Right ventricle myocardium inferior (tissue), 1 donor: ENCODE measurements around the gene CLMN. TPM values are rescaled to one million over a fixed set of nuclear protein-coding genes. Genes with fewer than 3 reads are reported as not detected.
"Not testable (repeated sequence)": the region's sequence is repeated elsewhere in the genome, so short reads cannot be mapped to it uniquely, and the experiment has no call there.

Experiments
- ATAC-seq: fragments of 200-7000 bp; cut with Tn5 transposase; one replicate; pipeline ENCODE4 v1.9.1; 2020; ENCODE audit warnings: mild to moderate bottlenecking, moderate library complexity
- DNase-seq: peaks from one replicate; pipeline ENCODE4 v3.0.0; 2021; ENCODE audit errors: missing footprints
- intact Hi-C: fragments of 100-400 bp; cut with DNase I; formaldehyde crosslinking; loops from one replicate; pipeline ENCODE4 v1.11.0; 2022
- microRNA-seq: library from miRNA; unstranded; fragments of <30 nt; microRNA quantifications from one replicate; pipeline ENCODE4 v1.2.0, GENCODE V29; 2020
- total RNA-seq: library from RNA; stranded (reverse); fragmentation: NEBNext Ultra II Directional; extraction: Animal tissue kit (Norgen Biotek cat#: 25700); gene quantifications from one replicate; pipeline ENCODE4 v1.2.1, GENCODE V29; 2021
- donor health status: DM: no; HTN: yes; CAD: no; lungs with severe emphysema.

The CLMN gene
- total RNA-seq, 1 donor from 2014 or later = 7.6 TPM

DNA sequence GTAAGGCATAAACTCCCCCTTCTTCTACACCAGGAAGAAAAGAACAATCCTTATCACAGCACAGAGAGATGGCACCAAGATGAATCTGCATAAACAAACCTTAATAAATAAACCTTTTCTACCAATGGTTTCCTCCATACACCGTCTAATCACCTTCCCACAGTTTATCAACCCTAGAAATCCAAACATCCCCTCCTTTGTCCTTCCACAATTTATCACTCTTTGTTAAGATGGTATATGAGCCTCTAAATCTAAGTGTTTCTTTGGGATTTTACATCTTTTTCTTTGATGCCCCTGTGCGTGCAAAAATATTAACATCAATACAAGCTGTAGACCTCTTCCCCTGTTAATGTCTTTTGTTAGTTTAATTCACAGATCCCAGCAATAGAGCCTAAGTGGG, 174.9 kb downstream of the CLMN start:
- intact Hi-C loops = no loop called here
- ATAC-seq (no peak), DNase-seq (no peak)

DNA sequence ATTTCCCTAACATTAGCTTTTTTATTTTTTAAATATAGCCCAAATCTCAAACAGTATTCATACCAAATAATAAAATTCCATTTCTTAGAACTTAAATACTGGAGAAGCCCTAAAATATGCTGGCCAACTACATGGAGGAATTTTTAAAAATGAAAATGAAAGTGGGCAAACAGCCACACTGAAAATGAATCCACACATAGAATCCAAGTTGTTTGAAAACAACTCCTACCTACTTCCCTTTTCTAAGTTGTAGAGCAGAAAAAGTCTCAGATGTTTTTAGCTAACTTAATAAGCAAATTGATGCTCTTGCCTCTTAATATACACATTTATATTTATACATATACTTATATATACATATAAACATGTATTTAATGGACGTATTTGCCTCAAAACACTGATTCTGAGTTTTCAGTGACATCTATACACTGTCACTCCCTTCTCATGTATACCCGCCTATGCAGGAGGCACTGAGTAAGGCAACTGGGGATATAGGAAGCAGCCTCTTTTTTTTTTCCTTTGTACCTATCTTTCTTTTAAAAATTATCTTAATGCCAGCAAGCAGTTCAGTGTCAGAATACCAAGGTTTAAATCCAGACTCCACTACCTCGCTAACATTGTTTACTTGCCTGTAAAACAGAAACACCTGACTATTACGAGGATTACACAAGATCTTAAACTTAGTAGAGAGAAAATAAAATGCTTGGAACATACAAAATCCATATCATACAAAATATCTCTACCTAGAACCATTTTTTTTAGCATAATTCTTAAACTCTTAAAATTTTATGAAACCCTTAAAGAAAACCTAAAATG, 175.7 kb downstream of the CLMN start:
- ATAC-seq (no peak), DNase-seq (no peak)
- intact Hi-C loops = no loop called here

DNA sequence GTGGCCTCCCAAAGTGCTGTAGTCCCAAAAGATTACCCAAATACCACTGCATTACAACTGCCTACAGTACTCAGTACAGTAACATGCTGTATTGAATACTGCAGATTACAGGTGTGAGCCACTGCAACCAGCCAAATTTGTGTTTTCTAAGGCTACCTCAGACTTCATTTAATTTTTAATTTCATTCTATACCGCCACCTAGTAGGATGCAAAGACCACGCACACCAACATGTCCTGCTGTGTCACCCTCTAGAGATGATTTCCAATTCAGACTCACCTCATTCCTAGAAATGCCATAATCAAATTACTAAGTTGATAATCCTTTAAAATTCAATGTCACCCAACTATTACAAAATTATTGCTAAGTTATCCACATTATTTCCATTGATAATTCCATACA, 177.5 kb downstream of the CLMN start:
- DNase-seq = no peak
- intact Hi-C loops = no loop called here
- ATAC-seq = no peak

DNA sequence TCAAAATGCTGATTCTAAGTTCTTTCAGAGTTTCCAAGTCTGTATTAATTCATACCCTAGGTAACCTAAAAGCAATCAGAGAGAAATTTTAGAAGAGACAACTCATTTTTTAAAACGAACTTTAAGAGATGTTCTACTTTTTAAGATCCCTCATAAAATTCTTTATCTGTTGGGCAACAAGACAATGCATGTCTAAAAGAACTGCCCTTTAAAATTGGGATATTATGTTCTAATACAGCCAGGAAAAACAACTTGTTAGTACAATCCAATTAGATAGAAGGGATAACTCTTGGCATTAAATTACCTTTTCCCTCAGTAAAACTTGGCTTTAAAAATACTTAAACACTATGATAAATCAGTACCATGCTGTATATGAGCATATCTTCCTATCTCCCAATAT, 178.0 kb downstream of the CLMN start:
- DNase-seq (no peak), ATAC-seq (no peak)
- intact Hi-C loops = no loop called here

DNA sequence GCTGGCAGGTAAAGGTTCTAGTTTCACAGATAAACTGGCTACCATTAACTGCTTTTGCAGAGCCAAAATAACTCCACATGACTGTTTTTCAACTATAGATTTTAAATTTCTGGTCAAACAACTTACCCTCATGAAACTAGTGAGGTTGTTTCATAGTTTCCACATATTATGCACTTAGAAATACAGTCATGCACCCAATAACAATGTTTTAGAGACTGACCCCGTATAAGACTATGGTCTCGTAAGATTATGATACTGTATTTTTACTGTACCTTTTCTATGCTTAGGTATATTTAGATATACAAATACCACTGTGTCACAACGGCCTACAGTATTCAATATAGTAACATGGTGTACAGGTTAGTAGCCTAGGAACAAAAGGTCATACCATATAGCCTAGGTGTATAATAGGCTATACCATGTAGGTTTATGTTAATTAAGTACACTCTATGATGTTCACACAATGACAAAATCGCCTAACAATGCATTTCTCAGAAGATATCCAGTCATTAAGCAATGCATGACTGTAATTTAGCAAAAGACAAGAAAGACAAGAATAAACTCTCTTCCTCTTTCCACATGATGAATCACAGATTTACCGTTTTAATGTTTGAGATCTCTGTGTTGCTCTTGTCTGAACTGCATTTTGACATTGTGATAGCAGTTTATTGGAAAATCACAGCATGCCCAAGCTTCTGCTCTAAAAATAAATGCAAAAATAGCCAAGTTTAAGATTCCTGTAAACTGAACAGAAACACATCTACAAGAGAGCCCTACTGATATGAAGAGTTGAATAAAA, 179.4 kb downstream of the CLMN start:
- ATAC-seq = peak; percentile 14
- intact Hi-C loops = no loop called here

DNA sequence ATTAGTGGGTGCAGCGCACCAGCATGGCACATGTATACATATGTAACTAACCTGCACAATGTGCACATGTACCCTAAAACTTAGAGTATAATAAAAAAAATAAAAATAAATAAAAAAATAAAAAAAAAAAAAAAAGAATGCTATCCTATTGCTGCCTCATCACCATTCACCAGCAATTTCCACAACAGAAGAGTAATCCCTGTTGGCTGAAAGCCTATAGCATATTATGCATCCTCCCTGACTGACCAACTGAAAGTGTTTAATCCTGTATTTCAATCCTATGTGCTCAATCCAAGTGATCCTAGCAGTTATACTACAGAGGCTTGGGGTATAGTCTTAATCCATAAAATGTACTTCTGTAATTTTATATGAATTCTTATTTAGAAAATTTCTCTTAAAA, 180.8 kb downstream of the CLMN start:
- DNase-seq (no peak), ATAC-seq (no peak)
- intact Hi-C loops = no loop called here

More for the DNA sequence above, 179.4 kb downstream of the CLMN start:
- DNase-seq = no peak

DNA sequence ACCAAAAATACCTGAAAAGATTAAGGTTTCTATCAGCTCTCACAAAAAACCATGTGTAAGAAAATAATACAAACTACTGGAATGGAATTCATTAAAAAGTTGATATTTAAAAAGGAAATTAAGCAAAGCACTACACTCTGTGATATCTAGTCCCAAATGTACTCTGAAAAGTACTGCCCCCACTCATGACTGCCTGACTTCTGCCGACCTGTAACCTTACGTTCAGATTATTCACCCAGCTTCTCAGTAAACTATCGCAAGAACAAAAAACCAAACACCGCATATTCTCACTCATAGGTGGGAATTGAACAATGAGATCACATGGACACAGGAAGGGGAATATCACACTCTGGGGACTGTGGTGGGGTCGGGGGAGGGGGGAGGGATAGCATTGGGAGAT, 181.3 kb downstream of the CLMN start:
- DNase-seq = not testable (repeated sequence)

DNA sequence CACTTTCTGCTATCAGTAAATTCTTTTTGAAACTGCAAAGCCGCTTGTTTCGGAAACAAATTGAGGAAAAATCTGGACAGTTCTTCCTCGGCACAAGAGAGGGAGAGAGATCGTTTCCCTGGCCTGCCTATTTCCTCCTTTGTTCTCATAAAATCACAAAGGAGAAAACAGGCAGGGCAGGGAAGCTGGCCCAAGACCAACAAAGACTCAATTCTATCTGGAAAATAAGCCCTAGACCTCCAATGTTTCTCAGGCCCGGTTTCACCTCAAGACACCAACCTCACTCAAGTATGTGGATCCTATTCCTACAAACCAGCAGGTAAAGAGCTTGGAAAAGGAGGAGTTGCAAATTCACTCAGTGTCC, 181.9 kb downstream of the CLMN start:
- DNase-seq (no peak), ATAC-seq (no peak)
- intact Hi-C loops = no loop called here

More for the DNA sequence above, 181.3 kb downstream of the CLMN start:
- ATAC-seq, intact Hi-C loops: not testable (repeated sequence)

DNA sequence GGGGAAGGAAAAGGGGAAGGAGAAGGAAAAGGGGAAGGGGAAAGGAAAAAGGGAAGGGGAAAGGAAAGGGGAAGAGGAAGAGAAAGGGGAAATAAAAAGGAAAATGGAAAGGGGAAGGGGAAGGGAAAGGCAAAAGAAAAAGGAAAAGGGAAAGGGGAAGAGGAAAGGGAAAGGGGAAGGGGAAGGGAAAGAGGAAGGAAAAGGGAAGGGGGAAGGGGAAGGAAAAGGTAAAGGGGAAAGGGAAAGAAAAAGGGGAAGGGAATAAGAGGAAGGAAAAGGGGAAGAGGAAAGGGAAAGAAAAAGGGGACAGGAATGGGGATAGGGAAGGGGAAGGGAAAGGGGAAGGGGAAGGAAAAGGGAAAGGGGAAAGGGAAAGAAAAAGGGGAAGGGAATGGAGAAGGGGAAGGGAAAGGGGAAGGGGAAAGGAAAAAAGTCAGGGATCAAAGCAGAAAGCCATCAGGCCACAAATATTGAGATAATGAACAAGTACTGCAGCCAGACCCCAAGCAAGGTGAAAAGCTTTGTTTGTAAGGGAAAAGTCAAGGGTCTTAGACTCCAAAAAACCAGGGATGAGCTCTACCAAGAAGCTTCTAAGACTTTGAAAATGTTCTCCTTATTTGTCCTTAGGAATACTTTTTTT, 182.4 kb downstream of the CLMN start:
- ATAC-seq (no peak), DNase-seq (no peak)
- intact Hi-C loops = no loop called here

DNA sequence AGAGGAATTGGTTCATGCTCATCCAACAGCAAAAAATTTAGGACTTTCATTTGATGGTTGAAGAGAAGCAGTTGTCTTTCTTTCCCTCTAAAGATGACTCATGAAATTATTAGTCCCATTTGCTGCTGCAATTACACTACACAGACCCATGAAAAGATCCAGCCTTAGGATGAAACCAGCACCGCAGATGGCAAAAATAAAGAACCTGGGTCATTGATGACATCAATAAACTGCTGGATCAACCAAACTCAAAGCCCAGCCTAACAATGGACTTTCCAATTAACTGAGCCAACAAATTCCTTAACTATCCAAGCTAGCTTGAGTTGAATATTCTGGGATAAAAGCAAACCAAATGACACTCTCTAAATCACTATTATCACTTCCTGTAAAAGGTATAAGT, 183.1 kb downstream of the CLMN start:
- DNase-seq (no peak), ATAC-seq (no peak)
- intact Hi-C loops = no loop called here

DNA sequence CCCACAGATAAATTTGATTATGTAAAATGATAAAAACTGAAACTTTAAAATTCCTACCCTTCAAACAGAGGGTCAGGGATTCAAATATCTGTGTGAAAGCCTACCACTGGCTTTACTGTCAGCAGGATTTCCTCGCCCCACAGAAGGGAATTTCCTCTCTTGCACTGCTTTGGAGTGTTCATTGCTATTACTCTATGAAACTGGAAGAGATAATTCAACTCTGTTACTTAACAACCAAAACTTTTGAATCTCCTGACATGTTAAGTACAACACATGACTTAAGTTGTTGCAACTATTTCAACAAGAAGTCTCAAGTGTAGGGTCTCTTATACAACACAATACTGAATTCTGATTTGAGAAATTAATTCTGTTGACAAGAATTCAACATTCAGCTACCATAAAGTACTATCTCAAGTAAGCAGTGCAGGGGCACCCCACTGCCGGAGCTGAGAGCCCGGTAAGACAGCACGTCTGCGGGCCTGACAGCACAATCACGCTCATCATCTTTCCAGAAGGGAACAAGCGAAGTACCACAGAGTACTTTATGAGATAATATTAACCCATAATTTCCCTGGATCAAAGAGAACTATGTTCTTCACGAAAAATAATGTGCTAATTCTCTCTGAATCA, 185.3 kb downstream of the CLMN start:
- DNase-seq = no peak
- ATAC-seq = no peak

DNA sequence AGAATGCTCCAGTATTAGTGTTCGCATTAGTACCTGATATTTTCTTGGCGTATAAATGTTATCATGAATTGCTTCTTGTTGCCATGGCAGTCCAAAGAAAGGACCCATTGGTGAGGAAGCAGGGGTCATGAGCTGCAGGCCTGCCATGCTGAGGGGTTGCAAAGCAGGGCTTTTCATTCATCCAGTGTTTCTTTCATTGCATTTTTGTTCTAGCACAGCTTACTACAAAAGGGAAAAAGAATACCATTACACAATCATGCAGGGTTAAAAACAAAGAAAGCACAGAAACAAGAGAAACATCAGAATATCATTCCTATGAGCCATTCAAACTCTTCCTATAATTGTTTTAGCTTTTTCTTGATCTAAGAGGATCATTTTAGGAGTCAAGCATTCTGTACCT, 186.4 kb downstream of the CLMN start:
- ATAC-seq (no peak), DNase-seq (no peak)
- intact Hi-C loops = no loop called here

More for the DNA sequence above, 185.3 kb downstream of the CLMN start:
- intact Hi-C loops = no loop called here

DNA sequence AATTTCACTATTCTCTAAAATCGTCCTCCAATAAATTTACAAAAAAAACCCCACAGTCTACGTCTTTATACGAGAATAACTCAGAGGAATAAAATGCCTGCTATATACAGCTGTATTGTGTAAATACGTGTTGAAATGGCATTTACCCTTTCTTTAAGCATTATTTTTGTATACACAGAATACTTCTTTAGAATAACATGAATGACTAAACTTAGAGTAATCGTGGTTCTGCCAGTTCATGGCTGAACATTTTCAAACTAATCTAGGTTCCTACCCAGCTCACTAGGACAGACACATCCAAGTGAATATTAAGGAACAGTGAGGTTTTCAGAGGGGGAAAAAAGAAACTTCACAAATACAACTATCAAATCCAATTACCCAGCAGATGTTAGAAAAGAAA, 186.9 kb downstream of the CLMN start:
- ATAC-seq = no peak
- no peak for DNase-seq
- intact Hi-C loops = no loop called here

Small RNA genes within 50 kb of the gene (microRNA-seq; reads per million reads assigned to microRNA genes)
- gene MIR3173 = 2.2 reads per million

Other genes with a start within 250 kb of the CLMN start
- 20.7 TPM for gene DICER1, start 162.4 kb downstream of the CLMN start, total RNA-seq
- 16.5 TPM for gene SYNE3, start 196.7 kb upstream of the CLMN start, total RNA-seq
- 84.7 TPM for gene GLRX5, start 215.1 kb upstream of the CLMN start, total RNA-seq